Fibroblast of peridontal ligament (primary cell): ENCODE data around the gene EPHB4.
"Not testable (repeated sequence)": the region's sequence is repeated elsewhere in the genome, so short reads cannot be mapped to it uniquely, and the experiment has no call there.

ENCODE experiments used
- DNase-seq: peaks from one replicate; pipeline ENCODE4 v3.0.0-alpha.2; 2010; ENCODE audit errors: extremely low read depth

EPHB4 gene

DNA sequence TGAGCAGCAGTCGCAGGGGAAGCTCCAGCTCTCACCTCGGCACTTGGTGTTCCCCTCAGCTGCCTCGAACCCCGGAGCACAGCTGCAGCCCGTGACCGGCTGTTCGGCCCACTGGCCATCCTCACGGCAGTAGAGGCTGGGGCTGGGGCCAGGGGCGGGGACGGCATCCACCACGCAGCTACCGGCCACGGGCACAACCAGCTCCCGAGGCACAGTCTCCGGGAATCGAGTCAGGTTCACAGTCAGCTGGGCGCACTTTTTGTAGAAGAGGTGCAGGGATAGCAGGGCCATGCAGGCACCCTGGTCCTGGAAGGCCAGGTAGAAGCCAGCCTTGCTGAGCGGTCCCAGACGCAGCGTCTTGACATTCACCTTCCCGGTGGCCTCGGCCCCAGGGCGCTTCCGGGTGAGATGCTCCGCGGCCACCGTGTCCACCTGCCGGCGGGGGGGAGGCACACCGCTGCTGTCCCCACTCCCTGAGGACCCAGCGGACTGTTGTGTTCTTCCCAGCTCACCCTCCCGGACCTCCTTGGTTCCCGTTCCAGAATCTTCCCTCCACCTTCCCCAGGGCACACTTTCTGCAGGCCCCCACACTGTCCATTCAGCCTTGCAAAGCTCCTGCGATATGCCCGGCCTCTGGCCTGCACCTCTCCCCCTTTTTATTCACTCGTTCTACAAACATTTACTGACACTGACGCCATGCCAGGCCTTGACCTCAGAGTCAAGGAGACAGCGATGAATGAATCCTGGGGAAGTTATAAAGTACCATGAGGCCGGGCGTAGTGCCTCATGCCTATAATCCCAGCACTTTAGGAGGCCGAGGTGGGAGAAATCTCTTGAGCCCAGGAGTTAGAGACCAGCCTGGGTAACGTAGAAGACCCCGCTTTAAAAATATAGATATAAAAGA is 4.8 kb downstream of the EPHB4 start:
- no peak for DNase-seq

DNA sequence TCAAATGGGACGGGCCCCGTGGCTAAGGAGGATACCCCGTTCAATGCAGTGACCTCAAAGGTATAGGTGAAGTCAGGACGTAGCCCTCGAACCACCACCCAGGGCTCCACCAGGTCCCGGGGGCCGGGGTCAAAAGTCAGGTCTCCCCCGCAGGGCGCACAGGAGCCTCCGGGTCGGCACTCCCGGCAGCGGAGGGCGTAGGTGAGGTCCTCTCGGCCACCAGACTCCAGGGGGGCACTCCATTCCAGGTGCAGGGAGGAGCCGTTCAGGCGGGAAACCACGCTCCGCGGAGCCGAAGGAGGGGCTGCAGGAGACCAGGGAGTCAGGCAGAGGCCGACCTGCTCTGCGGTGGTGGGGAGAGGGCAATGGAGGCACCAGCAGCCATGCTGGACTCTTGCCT is 7.7 kb downstream of the EPHB4 start:
- DNase-seq, result no peak

GRCh38 chr7:100818825-100819224 is 8.5 kb downstream of the EPHB4 start:
- DNase-seq, result no peak

- DNase-seq, result no peak
Measured at GRCh38 chr7:100818366-100818765, 9.0 kb downstream of the EPHB4 start.

DNA sequence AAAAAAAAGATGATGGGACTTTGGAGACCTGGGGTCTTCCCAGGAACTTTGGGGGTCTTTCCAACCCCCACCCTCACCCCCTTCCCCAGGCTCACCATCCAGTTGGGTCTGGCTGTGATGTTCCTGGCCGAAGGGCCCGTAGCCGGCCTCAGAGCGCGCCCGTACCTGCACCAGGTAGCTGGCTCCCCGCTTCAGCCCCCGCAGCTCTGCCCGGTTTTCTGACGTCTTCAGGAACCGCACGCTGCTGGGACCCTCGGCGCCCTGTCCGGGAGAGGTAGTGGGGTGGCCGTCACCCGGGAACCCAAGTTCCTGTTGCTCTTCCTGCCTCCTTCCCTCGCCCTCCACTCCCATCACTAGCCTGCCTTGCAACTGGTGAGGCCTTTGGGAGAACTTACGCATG is 10.2 kb downstream of the EPHB4 start:
- no peak for DNase-seq

DNA sequence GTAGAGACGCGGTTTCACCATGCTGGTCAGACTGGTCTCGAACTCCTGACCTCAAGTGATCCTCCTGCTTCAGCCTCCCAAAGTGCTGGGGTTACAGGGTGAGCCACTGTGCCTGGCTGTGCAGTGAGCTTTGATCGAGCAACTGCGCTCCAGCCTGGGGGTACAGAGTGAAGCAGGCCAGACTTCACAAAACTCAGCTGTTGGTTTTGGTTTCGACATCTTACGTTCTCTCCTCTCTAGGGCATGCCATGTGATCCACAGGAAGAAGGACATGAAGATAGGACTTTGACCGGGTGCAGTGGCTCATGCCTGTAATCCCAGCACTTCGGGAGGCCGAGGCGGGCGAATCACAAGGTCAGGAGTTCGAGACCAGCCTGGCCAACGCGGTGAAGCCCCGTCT is 10.8 kb downstream of the EPHB4 start:
- DNase-seq, result not testable (repeated sequence)

GRCh38 chr7:100812729-100813128 is 14.6 kb downstream of the EPHB4 start:
- no peak for DNase-seq

DNA sequence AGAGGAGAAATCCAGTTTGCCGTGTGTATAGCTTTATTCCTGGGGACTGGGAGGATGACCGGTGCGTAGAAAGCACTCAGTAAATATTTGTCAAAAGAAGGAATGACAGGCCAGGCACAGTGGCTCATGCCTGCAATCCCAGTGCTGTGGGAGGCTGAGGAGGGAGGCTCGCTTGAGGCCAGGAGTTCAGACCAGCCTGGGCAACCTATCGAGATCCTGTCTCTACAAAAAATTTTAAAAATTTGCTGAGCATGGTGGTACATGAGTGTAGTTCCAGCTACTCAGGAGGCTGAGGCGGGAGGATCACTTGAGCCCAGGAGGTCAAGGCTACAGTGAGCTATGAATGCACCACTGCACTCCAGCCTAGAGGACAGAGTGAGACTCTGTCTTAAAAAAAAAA is 15.8 kb downstream of the EPHB4 start:
- no peak for DNase-seq

DNA sequence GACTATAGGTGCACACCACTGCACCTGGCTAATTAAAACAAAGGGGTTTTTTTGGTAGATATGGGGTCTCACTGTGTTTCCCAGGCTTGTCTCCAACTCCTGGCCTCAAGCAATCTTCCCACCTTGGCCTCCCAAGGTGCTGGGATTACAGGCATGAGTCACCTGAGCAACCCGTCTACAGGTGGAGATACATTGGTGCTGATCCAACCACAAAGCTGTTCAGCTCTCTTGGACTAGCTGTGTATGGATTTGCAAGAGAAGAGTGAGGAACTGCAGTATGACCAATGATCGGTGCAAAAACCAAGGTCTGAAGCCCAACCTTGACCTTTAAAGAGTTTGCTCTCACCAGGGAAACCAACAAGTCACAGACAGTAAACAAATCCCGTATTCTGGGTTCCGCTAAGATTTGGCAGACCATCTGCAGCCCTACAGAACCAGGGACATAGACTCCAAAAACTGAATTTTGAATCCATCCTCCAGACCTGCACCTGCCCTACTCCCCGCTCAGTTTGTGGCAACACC is 18.9 kb downstream of the EPHB4 start:
- no peak for DNase-seq

- not testable (repeated sequence) for DNase-seq
Measured at GRCh38 chr7:100806883-100807282, 20.4 kb downstream of the EPHB4 start.

DNA sequence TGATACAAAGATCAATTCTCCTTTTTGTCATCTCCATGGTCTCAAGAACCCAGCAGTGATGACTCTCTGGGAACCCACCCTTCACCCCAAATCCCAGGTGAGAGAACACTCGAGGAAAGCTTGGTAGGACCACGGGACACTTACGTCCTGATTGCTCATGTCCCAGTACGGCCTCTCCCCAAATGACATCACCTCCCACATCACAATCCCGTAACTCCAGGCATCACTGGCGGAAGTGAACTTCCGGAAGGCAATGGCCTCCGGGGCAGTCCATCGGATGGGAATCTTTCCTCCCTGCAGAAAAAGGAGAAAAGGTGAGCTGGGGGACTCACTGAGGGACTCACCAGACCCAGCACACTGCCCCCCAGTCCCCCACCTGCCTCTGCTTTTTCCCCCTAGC is 21.0 kb downstream of the EPHB4 start:
- DNase-seq, result no peak

DNA sequence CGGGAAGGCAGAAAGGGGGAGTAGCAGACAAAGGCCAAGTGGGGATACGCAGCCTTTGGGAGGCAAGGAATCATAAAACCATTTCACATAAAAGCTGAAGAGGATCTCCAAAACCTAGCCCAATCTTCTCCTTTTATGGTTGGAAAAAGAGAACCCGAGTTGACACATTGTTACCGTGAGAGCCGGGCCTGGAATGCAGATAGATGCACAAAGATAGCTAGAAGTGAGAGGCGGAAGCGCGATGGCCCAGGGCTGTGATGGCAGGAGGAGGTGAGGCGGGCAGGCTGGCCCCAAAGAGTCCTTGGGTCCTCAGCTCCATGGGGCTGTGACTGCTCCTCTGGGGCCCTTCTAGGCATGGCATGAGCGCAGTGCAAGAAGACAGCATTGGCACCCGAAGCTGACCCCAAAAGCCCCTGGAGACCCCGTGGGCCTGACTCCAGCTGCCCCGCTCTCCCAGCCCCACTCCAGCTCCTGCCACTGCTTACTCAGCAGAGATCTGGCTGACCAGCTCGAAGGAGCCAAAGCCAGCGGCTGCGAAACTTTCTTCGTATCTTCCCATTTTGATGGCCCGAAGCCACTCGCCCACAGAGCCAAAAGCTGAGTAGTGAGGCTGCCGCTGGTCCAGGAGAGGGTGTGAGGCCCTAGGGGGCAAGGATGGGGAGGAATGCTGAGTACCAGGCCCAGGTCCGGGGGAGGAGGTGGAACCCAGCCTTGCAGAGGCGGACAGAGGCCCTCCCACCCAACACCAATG is 22.5 kb downstream of the EPHB4 start:
- DNase-seq, result no peak

DNA sequence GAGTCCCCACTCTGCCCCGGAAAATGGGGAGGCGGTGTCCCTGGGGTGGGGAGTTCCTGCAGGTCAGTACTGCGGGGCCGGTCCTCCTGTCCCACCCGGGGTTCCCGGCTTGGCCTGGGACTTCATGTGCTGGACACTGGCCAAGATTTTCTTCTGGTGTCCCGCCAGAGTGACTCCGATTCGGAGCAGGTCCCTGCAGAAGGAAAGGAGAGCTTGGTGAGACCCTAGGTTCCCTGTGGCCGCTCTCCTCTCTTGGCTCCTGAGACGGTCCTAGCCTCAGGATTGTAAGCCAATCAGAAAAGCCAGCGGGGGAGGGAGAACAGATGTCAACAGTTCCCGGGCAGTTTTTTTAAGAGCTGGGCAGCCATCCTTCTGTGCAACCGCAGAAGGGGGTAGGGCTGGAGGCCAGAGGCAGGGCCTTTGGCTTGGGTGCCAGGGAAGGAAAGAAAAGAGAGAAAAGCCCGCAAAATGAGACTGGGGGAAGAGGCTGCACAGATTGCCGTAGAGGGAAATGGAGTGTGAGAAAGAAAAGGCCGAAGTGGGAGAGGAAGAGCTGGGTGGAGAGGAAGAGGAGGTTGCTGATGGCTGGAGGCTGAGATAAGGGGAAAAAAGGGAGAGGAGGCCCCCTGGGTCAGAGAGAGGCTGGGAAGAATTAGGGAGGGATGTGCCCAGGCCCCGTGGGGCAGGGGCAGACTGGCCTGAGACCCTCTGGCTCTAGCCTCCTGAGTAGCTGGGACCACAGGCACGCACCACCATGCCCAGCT is 23.7 kb downstream of the EPHB4 start:
- peak; percentile 87 for DNase-seq

GRCh38 chr7:100802951-100803350 is 24.4 kb downstream of the EPHB4 start:
- DNase-seq, result no peak

DNA sequence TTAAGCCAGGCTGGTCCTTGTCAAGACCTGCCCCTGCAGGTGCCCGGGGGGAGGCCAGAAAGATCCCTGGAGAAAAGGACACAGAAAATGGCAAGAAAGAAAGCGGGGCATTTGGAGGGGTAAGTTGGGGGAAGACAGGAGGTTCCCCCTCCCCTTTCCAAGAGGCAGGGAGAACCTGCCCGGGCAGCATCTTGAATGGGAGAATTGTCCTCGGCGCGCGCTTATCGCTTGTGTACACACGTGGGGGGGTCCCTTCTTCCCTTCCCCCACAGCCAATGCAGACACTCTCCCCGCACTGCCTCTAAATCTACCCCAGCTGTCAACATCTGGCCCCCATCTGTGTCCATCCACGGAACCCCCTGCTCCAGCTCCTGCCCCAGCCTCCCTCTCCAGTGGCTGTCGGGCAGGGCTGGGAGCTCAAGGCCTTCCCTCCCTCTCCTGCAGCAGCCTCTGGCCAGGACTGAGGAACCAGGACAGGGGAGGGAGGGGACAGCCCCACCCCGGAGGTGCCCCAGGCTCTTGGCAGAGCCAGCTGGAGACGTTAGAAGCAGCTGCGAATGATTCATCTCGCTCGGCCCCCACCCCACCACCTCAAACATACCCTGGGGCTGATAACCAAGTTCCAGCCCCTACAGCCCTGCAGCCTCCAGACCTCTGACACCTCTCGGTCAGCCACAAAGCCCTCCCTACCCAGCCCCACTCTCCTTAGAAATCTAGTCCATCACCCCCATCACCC is 25.3 kb downstream of the EPHB4 start:
- DNase-seq, result peak; percentile 58

- DNase-seq, result peak; percentile 64
Measured at GRCh38 chr7:100799037-100799896, 28.1 kb downstream of the EPHB4 start.

- no peak for DNase-seq
Measured at GRCh38 chr7:100794741-100795140, 32.6 kb downstream of the EPHB4 start.

GRCh38 chr7:100793806-100794660 is 33.3 kb downstream of the EPHB4 start:
- DNase-seq, result no peak

DNA sequence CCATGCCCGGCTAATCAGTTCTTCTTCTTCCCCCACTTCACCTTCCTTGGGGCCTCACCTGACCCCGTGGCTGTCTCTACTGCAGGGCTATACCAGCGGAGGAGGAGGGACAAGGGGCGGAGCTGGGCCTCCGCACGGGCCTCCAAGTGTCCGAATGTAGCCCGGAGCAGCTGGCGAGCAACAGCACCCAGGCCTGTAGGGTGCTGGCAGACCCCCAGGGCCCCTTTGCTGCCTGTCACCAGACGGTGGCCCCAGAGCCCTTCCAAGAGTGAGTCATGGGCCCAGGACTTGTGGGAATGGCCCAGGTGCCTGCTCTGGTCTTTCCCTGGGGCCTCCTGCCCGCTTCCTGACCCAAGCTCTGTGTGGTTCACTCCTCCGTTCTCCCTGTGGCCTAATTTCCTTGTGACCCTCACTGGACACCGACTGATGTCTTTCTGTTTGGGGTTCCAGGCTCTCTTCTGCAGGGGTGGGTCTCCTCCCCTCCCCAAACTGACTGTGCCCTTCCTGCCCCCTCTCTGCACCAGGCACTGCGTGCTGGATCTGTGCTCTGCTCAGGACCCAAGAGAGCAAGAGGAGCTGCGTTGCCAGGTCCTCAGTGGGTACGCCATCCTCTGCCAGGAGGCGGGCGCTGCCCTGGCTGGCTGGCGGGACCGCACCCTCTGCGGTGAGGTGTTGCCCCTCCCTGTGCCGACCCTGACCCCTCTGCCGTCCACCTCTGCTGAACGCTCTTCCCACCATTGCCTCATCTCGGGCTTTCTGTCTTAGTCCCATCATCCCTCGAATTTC is 35.2 kb downstream of the EPHB4 start:
- no peak for DNase-seq
